Measurements from ENCODE around the gene CMTM7.

GRCh38 chr3:32481791-32482631 is 90.4 kb downstream of the CMTM7 start:
- TF ChIP-seq POLR2AphosphoS5 (IDR thresholded peaks at IDR 0.05; ENCODE audit: low read depth, low read length) (no peak), CTCF (IDR thresholded peaks at IDR 0.05) (no peak), GABPA (IDR thresholded peaks at IDR 0.05; ENCODE audit: low read depth) (no peak), TAF1 (IDR thresholded peaks at IDR 0.05; ENCODE audit: borderline replicate concordance, low read depth, low read length) (no peak), USF2 (IDR thresholded peaks at IDR 0.05; ENCODE audit: borderline replicate concordance, low read depth, low read length) (no peak), RFX5 (IDR thresholded peaks at IDR 0.05; ENCODE audit: low read length) (no peak), RAD21 (IDR thresholded peaks at IDR 0.05; ENCODE audit: low read length) (no peak), EP300 (IDR thresholded peaks at IDR 0.05; ENCODE audit: borderline replicate concordance in 1 of 2, low read depth in 1 of 2, low read length in 1 of 2) (no peak), REST (IDR thresholded peaks at IDR 0.05; ENCODE audit: low read depth, low read length) (no peak)

Measured in SK-N-SH (cell line).